Spleen (tissue), 11 donors: ENCODE measurements around the gene SLCO2B1. TPM values are rescaled to one million over a fixed set of nuclear protein-coding genes. Genes with fewer than 3 reads are reported as not detected.

ENCODE experiments used
- DNase-seq: peaks from one replicate; pipeline ENCODE4 v3.0.0-alpha.2; 2020
- H3K27ac ChIP-seq, 8 donors: fragments of 200-600 bp; sonication (generic) in 7 of 8; 1 replicate in 4 of 8; 2 replicates in 4 of 8; pipeline versions ENCODE4 v1.5.0 to v1.8.0; 2016 to 2021; ENCODE audit warnings: inconsistent platforms in 4 of 8, mild to moderate bottlenecking in 4 of 8, moderate library complexity in 1 of 8
- H3K27me3 ChIP-seq, 7 donors: fragments of 200-600 bp; sonication (generic) in 6 of 7; replicated peaks in 1 of 7; 1 replicate in 4 of 7; 2 replicates in 3 of 7; pipeline versions ENCODE4 v1.5.0 to v1.8.0; 2016 to 2021; ENCODE audit warnings: inconsistent platforms in 3 of 7, mild to moderate bottlenecking in 1 of 7
- H3K36me3 ChIP-seq, 6 donors: fragments of 200-600 bp; sonication (generic) in 5 of 6; 1 replicate in 4 of 6; 2 replicates in 2 of 6; pipeline versions ENCODE4 v1.5.0 to v1.8.0; 2016 to 2021; ENCODE audit warnings: inconsistent platforms in 2 of 6
- H3K4me1 ChIP-seq, 6 donors: fragments of 200-600 bp; sonication (generic) in 5 of 6; 1 replicate in 3 of 6; 2 replicates in 3 of 6; pipeline versions ENCODE4 v1.5.0 to v1.8.0; 2016 to 2021; ENCODE audit warnings: inconsistent platforms in 3 of 6
- H3K4me3 ChIP-seq, 8 donors: fragments of 200-600 bp; sonication (generic) in 7 of 8; 1 replicate in 4 of 8; 2 replicates in 4 of 8; pipeline versions ENCODE4 v1.5.0 to v1.8.0; 2016 to 2021; ENCODE audit warnings: inconsistent platforms in 4 of 8, mild to moderate bottlenecking in 4 of 8, moderate library complexity in 2 of 8
- H3K9me3 ChIP-seq, 8 donors: fragments of 200-600 bp; sonication (generic) in 7 of 8; 1 replicate in 4 of 8; 2 replicates in 4 of 8; pipeline versions ENCODE4 v1.5.0 to v1.8.0; 2016 to 2021; ENCODE audit warnings: inconsistent platforms in 4 of 8
- POLR2A ChIP-seq, 3 donors: fragments of 450-650 bp; IDR thresholded peaks; one replicate each; pipeline ENCODE4 v1.5.1; 2017; ENCODE audit warnings: antibody characterized with exemption in 3 of 3, mild to moderate bottlenecking in 1 of 3
- POLR2AphosphoS5 ChIP-seq, 3 donors: sonication (generic); formaldehyde crosslinking; IDR thresholded peaks; one replicate each; pipeline ENCODE4 v1.5.1; 2017; ENCODE audit warnings: antibody characterized with exemption in 3 of 3
- WGBS, 5 donors: extraction: QIAGEN DNeasy Blood & Tissue Kit in 3 of 5; methylation state at CpG; one replicate each; pipeline versions ENCODE4 v1.1.5 to v1.1.7; 2013 to 2018; 5-methylcytosine and 5-hydroxymethylcytosine counted together
- intact Hi-C: fragments of 100-400 bp; cut with DNase I; formaldehyde crosslinking; loops from one replicate; pipeline ENCODE4 v1.15.0; 2023; ENCODE audit warnings: low total_unique reads
- polyA plus RNA-seq, 3 donors: library from polyadenylated mRNA; stranded (reverse); fragments of 200-250 nt; gene quantifications; one replicate each; pipeline ENCODE4 v1.2.1, GENCODE V29; 2013
- total RNA-seq, 7 donors: library from RNA; depleted of rRNA in 3 of 7; stranded (reverse); fragments of >200 nt in 3 of 7; fragmentation: NEBNext Ultra II Directional in 4 of 7; extraction: Animal tissue kit (Norgen Biotek cat#: 25700) in 4 of 7; gene quantifications; one replicate each; pipeline versions ENCODE4 v1.1.0 to v1.2.1, GENCODE V29; 2016 to 2021
- TF ChIP-seq, protein P1 (sequence below), 11 experiments: fragments of 200-600 bp in 7 of 11; fragments of 450-650 bp in 4 of 11; sonication (generic) in 4 of 11; IDR thresholded peaks in 8 of 11; conservative IDR thresholded peaks in 3 of 11; 1 replicate in 7 of 11; 2 replicates in 4 of 11; pipeline versions ENCODE4 v1.4.0 to v1.8.0; 2016 to 2021; ENCODE audit warnings: antibody characterized with exemption in 11 of 11, inconsistent platforms in 4 of 11, mild to moderate bottlenecking in 1 of 11
- donor health status: healthy with polysubstance abuse.
- donor health status: DM: no; HTN: no; CAD: no; lungs with moderate emphysema.
- donor health status: DM: no; HTN: no; CAD: no.
- donor health status: Bipolar disorder and iron deficiency.
- donor health status: healthy.
- donor health status: DM: no; HTN: no; CAD: no.
- donor health status: DM: yes; HTN: yes; CAD: no.

Gene SLCO2B1
- total and polyA plus RNA-seq, 10 donors = 10.2 to 307 (median 132) TPM

- intact Hi-C loops = no loop called here
- peaks cover 0 to 25% (median 3%) of the 10 kb centered on the region in 6 donors for H3K4me1 ChIP-seq
- TF ChIP-seq POLR2A (IDR thresholded peaks at IDR 0.05) = no peak
- TF ChIP-seq POLR2AphosphoS5 (IDR thresholded peaks at IDR 0.05) = peak in 1 of 3 donors; percentile 29
- TF ChIP-seq, protein P1, sequence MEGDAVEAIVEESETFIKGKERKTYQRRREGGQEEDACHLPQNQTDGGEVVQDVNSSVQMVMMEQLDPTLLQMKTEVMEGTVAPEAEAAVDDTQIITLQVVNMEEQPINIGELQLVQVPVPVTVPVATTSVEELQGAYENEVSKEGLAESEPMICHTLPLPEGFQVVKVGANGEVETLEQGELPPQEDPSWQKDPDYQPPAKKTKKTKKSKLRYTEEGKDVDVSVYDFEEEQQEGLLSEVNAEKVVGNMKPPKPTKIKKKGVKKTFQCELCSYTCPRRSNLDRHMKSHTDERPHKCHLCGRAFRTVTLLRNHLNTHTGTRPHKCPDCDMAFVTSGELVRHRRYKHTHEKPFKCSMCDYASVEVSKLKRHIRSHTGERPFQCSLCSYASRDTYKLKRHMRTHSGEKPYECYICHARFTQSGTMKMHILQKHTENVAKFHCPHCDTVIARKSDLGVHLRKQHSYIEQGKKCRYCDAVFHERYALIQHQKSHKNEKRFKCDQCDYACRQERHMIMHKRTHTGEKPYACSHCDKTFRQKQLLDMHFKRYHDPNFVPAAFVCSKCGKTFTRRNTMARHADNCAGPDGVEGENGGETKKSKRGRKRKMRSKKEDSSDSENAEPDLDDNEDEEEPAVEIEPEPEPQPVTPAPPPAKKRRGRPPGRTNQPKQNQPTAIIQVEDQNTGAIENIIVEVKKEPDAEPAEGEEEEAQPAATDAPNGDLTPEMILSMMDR (IDR thresholded peaks at IDR 0.05 in 8 of 11, conservative IDR thresholded peaks at IDR 0.05 in 3 of 11) = no peak
- 60 to 71% (median 61%) methylated on average over 3 of the region's 3 CpGs for WGBS, 5 donors
- no peaks in the 10 kb centered on the region for H3K9me3 ChIP-seq
- H3K36me3 ChIP-seq = no peaks in the 10 kb centered on the region
- H3K27ac ChIP-seq = peak overlapping the region in 2 of 8 donors; percentile 9 to 53
- H3K4me3 ChIP-seq = no peak overlapping the region
- H3K27me3 ChIP-seq = peaks cover 0 to 28% (median 0%) of the 10 kb centered on the region in 7 donors
- no peak for DNase-seq
These were observed 34.0 kb downstream of the SLCO2B1 start for GRCh38 chr11:75184757-75185425.

DNA sequence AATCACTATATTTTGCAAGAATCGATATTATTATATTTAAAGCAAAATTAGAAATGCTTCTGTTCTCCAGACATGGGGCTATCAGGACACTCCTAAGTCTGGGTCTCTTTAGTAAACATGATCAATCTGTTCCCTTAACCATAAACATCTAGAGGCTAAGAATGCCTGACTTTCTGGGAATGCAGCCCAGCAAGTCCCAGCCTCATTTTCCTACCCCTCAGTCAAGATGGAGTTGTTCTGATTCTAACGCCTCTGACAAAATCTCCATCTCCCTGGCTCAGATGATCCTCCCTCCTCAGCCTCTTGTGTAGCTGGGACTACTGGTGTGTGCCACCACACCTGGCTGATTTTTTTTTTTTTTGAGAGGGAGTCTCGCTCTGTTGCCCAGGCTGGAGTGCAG lies 35.0 kb downstream of the SLCO2B1 start:
- peaks cover 0 to 27% (median 0%) of the 10 kb centered on the region in 7 donors for H3K27me3 ChIP-seq
- DNase-seq = no peak
- intact Hi-C loops = no loop called here
- no peak overlapping the region for H3K4me3 ChIP-seq
- no peaks in the 10 kb centered on the region for H3K36me3 ChIP-seq
- TF ChIP-seq POLR2A (IDR thresholded peaks at IDR 0.05) = no peak
- TF ChIP-seq POLR2AphosphoS5 (IDR thresholded peaks at IDR 0.05) = no peak
- TF ChIP-seq, protein P1 (IDR thresholded peaks at IDR 0.05 in 8 of 11, conservative IDR thresholded peaks at IDR 0.05 in 3 of 11) = no peak
- no peak overlapping the region for H3K27ac ChIP-seq
- H3K4me1 ChIP-seq = peaks cover 0 to 29% (median 3%) of the 10 kb centered on the region in 6 donors
- 78 to 98% (median 88%) methylated on average over 3 of the region's 3 CpGs for WGBS, 5 donors
- no peaks in the 10 kb centered on the region for H3K9me3 ChIP-seq

GRCh38 chr11:75186999-75187398 lies 36.1 kb downstream of the SLCO2B1 start:
- Histone ChIP-seq H3K4me3 (no peak overlapping the region), H3K27ac (no peak overlapping the region), H3K36me3 (no peaks in the 10 kb centered on the region), H3K27me3 (peaks cover 0 to 15% (median 0%) of the 10 kb centered on the region in 7 donors), H3K4me1 (peaks cover 0 to 30% (median 3%) of the 10 kb centered on the region in 6 donors), H3K9me3 (no peaks in the 10 kb centered on the region)
- 86 to 96% (median 90%) methylated on average over 4 of the region's 4 CpGs for WGBS, 5 donors
- intact Hi-C loops = no loop called here
- DNase-seq = no peak
- no peak for TF ChIP-seq POLR2A (IDR thresholded peaks at IDR 0.05)
- TF ChIP-seq, protein P1 (IDR thresholded peaks at IDR 0.05 in 8 of 11, conservative IDR thresholded peaks at IDR 0.05 in 3 of 11) = no peak
- TF ChIP-seq POLR2AphosphoS5 (IDR thresholded peaks at IDR 0.05) = no peak

DNA sequence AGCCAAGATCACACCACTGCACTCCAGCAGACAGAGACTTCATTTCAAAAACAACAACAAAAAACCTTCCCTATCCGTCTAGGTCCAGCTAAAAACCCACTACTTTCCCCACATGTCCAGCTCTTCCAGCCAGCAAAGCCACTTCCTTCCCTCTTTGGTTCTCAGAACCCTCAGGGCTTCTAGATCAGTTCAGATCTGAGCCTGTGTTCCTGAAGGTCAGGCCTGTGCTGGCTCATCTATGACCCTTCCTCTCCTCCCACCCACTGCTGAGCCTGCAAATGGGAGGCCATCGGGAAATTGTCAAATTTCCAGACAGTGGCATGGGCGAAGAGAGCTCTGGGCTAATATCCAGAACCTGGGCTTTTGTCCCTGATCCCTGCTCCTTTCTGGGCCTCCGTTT lies 37.8 kb downstream of the SLCO2B1 start:
- DNase-seq = no peak
- Histone ChIP-seq H3K27ac (peak overlapping the region in 4 of 8 donors; percentile 31 to 59 (median 37)), H3K27me3 (peaks cover 0 to 11% (median 0%) of the 10 kb centered on the region in 7 donors), H3K4me1 (peaks cover 0 to 26% (median 3%) of the 10 kb centered on the region in 6 donors), H3K9me3 (no peaks in the 10 kb centered on the region), H3K4me3 (no peak overlapping the region), H3K36me3 (no peaks in the 10 kb centered on the region)
- intact Hi-C loops = no loop called here
- 55 to 64% (median 63%) methylated on average over 4 of the region's 4 CpGs for WGBS, 5 donors
- TF ChIP-seq POLR2AphosphoS5 (IDR thresholded peaks at IDR 0.05) = peak in 1 of 3 donors; percentile 17
- TF ChIP-seq POLR2A (IDR thresholded peaks at IDR 0.05) = no peak
- TF ChIP-seq, protein P1 (IDR thresholded peaks at IDR 0.05 in 8 of 11, conservative IDR thresholded peaks at IDR 0.05 in 3 of 11) = no peak
